Common myeloid progenitor, CD34-positive (primary cell): ENCODE results near the gene EPHA3.

Experiments
- CTCF ChIA-PET: fragments of 350-600 bp; sonication (Branson Sonifier 250); formaldehyde crosslinking; loops from one replicate; lab custom pipeline; 2021; ENCODE audit warnings: antibody characterized with exemption; lab: Charles Lee
- POLR2A ChIA-PET: fragments of 350-600 bp; sonication (Branson Sonifier 250); formaldehyde crosslinking; loops from one replicate; lab custom pipeline; 2021; ENCODE audit warnings: antibody characterized with exemption; lab: Charles Lee
- DNase-seq, 3 donors: peaks; one replicate each; pipeline versions ENCODE4 v3.0.0 to v3.0.0-alpha.2; 2013
- H3K27ac ChIP-seq, 2 experiments: 1 replicate in 1 of 2; 2 replicates in 1 of 2; pipeline ENCODE4 v1.7.0; 2013; ENCODE audit warnings: inconsistent platforms in 2 of 2, low read length in 2 of 2, mild to moderate bottlenecking in 2 of 2, low read depth in 1 of 2, moderate library complexity in 1 of 2; ENCODE audit not compliant: severe bottlenecking in 2 of 2, insufficient read depth in 1 of 2, poor library complexity in 1 of 2
- H3K27me3 ChIP-seq, 5 experiments: replicated peaks in 2 of 5; 1 replicate in 3 of 5; 2 replicates in 2 of 5; pipeline versions ENCODE4 v1.6.1 to v1.7.0; 2013; ENCODE audit warnings: low read length in 4 of 5, mild to moderate bottlenecking in 2 of 5, moderate library complexity in 2 of 5, inconsistent platforms in 1 of 5; ENCODE audit not compliant: insufficient read depth in 5 of 5, control insufficient read depth in 4 of 5
- H3K36me3 ChIP-seq, 4 experiments: 1 replicate in 2 of 4; 2 replicates in 2 of 4; pipeline versions ENCODE4 v1.6.1 to v1.7.0; 2013; ENCODE audit warnings: low read length in 3 of 4, control low read depth in 1 of 4, mild to moderate bottlenecking in 1 of 4; ENCODE audit not compliant: control insufficient read depth in 4 of 4, insufficient read depth in 4 of 4
- H3K4me1 ChIP-seq, 4 experiments: 1 replicate in 3 of 4; 2 replicates in 1 of 4; pipeline versions ENCODE4 v1.6.1 to v1.7.1; 2013; ENCODE audit warnings: low read length in 3 of 4, mild to moderate bottlenecking in 3 of 4, control low read depth in 1 of 4, inconsistent platforms in 1 of 4, moderate library complexity in 1 of 4; ENCODE audit not compliant: control insufficient read depth in 4 of 4, insufficient read depth in 4 of 4; ENCODE audit errors: control extremely low read depth in 1 of 4
- H3K4me3 ChIP-seq, 7 experiments: 1 replicate in 4 of 7; 2 replicates in 3 of 7; pipeline versions ENCODE4 v1.5.1 to v1.7.0; 2013; ENCODE audit warnings: mild to moderate bottlenecking in 7 of 7, low read length in 6 of 7, moderate library complexity in 6 of 7, inconsistent platforms in 2 of 7, low read depth in 2 of 7, control low read depth in 1 of 7; ENCODE audit not compliant: insufficient read depth in 4 of 7, control insufficient read depth in 1 of 7; ENCODE audit errors: extremely low read depth in 1 of 7
- H3K9me3 ChIP-seq, 5 experiments: 1 replicate in 4 of 5; 2 replicates in 1 of 5; pipeline versions ENCODE4 v1.6.1 to v1.7.1; 2013; ENCODE audit warnings: low read length in 4 of 5, mild to moderate bottlenecking in 2 of 5, inconsistent platforms in 1 of 5, low read depth in 1 of 5, moderate library complexity in 1 of 5; ENCODE audit not compliant: control insufficient read depth in 4 of 5, insufficient read depth in 2 of 5; ENCODE audit errors: control extremely low read depth in 1 of 5
- WGBS: methylation state at CpG from one replicate; pipeline ENCODE4 v1.1.5; 2013; ENCODE audit not compliant: insufficient coverage; 5-methylcytosine and 5-hydroxymethylcytosine counted together

Gene EPHA3

GRCh38 chr3:89223188-89223587 is 115.8 kb downstream of the EPHA3 start:
- Histone ChIP-seq H3K36me3 (no peaks in the 10 kb centered on the region), H3K27ac (no peak overlapping the region), H3K9me3 (no peaks in the 10 kb centered on the region), H3K4me3 (no peak overlapping the region), H3K27me3 (no peaks in the 10 kb centered on the region), H3K4me1 (no peaks in the 10 kb centered on the region)
- 85% methylated on average over 4 of the region's 6 CpGs for WGBS
- ChIA-PET POLR2A (no interaction called here), CTCF (no interaction called here)
- no peak for DNase-seq

GRCh38 chr3:89227218-89227617 is 119.8 kb downstream of the EPHA3 start:
- Histone ChIP-seq H3K9me3 (no peaks in the 10 kb centered on the region), H3K36me3 (no peaks in the 10 kb centered on the region), H3K27me3 (no peaks in the 10 kb centered on the region), H3K4me3 (no peak overlapping the region), H3K4me1 (no peaks in the 10 kb centered on the region), H3K27ac (no peak overlapping the region)
- ChIA-PET CTCF (no interaction called here), POLR2A (no interaction called here)
- no peak for DNase-seq
- no CpG with 5 or more reads among the region's 5 CpGs for WGBS

GRCh38 chr3:89227634-89228033 is 120.2 kb downstream of the EPHA3 start:
- no peaks in the 10 kb centered on the region for H3K36me3 ChIP-seq
- no peaks in the 10 kb centered on the region for H3K27me3 ChIP-seq
- POLR2A ChIA-PET = no interaction called here
- no peaks in the 10 kb centered on the region for H3K9me3 ChIP-seq
- no peak overlapping the region for H3K27ac ChIP-seq
- H3K4me3 ChIP-seq = no peak overlapping the region
- WGBS = 83% methylated on average over 1 of the region's 2 CpGs
- H3K4me1 ChIP-seq = no peaks in the 10 kb centered on the region
- no peak for DNase-seq
- CTCF ChIA-PET = no interaction called here

GRCh38 chr3:89232155-89232554 is 124.7 kb downstream of the EPHA3 start:
- Histone ChIP-seq H3K36me3 (no peaks in the 10 kb centered on the region), H3K9me3 (no peaks in the 10 kb centered on the region), H3K4me3 (no peak overlapping the region), H3K27me3 (no peaks in the 10 kb centered on the region), H3K4me1 (no peaks in the 10 kb centered on the region), H3K27ac (no peak overlapping the region)
- WGBS = no CpG with 5 or more reads among the region's 2 CpGs
- no peak for DNase-seq
- ChIA-PET POLR2A (no interaction called here), CTCF (no interaction called here)

- Histone ChIP-seq H3K4me1 (no peaks in the 10 kb centered on the region), H3K36me3 (no peaks in the 10 kb centered on the region), H3K9me3 (no peaks in the 10 kb centered on the region), H3K27me3 (no peaks in the 10 kb centered on the region), H3K4me3 (no peak overlapping the region), H3K27ac (no peak overlapping the region)
- CTCF ChIA-PET = no interaction called here
- no peak for DNase-seq
- POLR2A ChIA-PET = no interaction called here
Observed at GRCh38 chr3:89234620-89235019, 127.2 kb downstream of the EPHA3 start.

GRCh38 chr3:89238846-89239245 is 131.4 kb downstream of the EPHA3 start:
- 86% methylated on average over 2 of the region's 2 CpGs for WGBS
- Histone ChIP-seq H3K9me3 (no peaks in the 10 kb centered on the region), H3K36me3 (no peaks in the 10 kb centered on the region), H3K4me1 (no peaks in the 10 kb centered on the region), H3K27me3 (no peaks in the 10 kb centered on the region), H3K4me3 (no peak overlapping the region), H3K27ac (no peak overlapping the region)
- ChIA-PET POLR2A (no interaction called here), CTCF (no interaction called here)
- no peak for DNase-seq

GRCh38 chr3:89239774-89240173 is 132.4 kb downstream of the EPHA3 start:
- no peak overlapping the region for H3K27ac ChIP-seq
- no CpG with 5 or more reads among the region's 1 CpG for WGBS
- DNase-seq = no peak
- no peak overlapping the region for H3K4me3 ChIP-seq
- no peaks in the 10 kb centered on the region for H3K9me3 ChIP-seq
- POLR2A ChIA-PET = no interaction called here
- H3K36me3 ChIP-seq = no peaks in the 10 kb centered on the region
- CTCF ChIA-PET = no interaction called here
- no peaks in the 10 kb centered on the region for H3K27me3 ChIP-seq
- no peaks in the 10 kb centered on the region for H3K4me1 ChIP-seq
